ENCODE measurements around the gene LYST. TPM values are rescaled to one million over a fixed set of nuclear protein-coding genes. Genes with fewer than 3 reads are reported as not detected.

The LYST gene
- polyA plus RNA-seq, 1 of the 3 experiments (the other 2 are of a cell fraction) = 3.9 TPM

- 79% methylated on average over 47 of the region's 47 CpGs for WGBS (ENCODE audit: low lambda C conversion rate)
- Histone ChIP-seq H3K4me2 (no peak overlapping the region), H3K27ac (ENCODE audit: low read depth in 2 of 2, low read length in 1 of 2) (no peak overlapping the region; a peak in 1 of 4 replicates), H3K79me2 (ENCODE audit: insufficient read depth) (no peaks in the 10 kb centered on the region), H3K9me3 (no peaks in the 10 kb centered on the region), H3K9me2 (no peaks in the 10 kb centered on the region), H3K4me1 (ENCODE audit: control insufficient read depth in 1 of 2, insufficient read depth in 2 of 2, low read depth in 1 of 2, low read length in 1 of 2) (peaks cover 0 to 50% of the 10 kb centered on the region in 2 experiments; a peak in 2 of 4 replicates), H3K9ac (no peak overlapping the region), H3F3A (replicated peaks; ENCODE audit: insufficient read depth) (peaks cover 4% of the 10 kb centered on the region), H3K4me3 (ENCODE audit: low read depth in 2 of 2, low read length in 1 of 2) (no peak overlapping the region), H3K27me3 (ENCODE audit: insufficient read depth) (peaks cover 5% of the 10 kb centered on the region; the same call in 1 of the 2 replicates), H4K20me1 (ENCODE audit: insufficient read depth) (no peaks in the 10 kb centered on the region), H3K36me3 (replicated peaks in 1 of 2; ENCODE audit: control insufficient read depth in 1 of 2, insufficient read depth in 2 of 2, low read length in 1 of 2) (no peaks in the 10 kb centered on the region), H2AFZ (ENCODE audit: low read depth) (no peak overlapping the region)
- peak; percentile 20 for DNase-seq
- ChIA-PET POLR2A (no interaction called here), CTCF (no interaction called here)
- TF ChIP-seq CTCF (IDR thresholded peaks at IDR 0.05) (no peak), RFX5 (IDR thresholded peaks at IDR 0.05; ENCODE audit: low read length) (no peak), NFIC (IDR thresholded peaks at IDR 0.05; ENCODE audit: borderline replicate concordance) (no peak), SMC3 (IDR thresholded peaks at IDR 0.05; ENCODE audit: low read depth, low read length) (no peak), FOSL2 (IDR thresholded peaks at IDR 0.05; ENCODE audit: borderline replicate concordance, low read depth) (no peak), TCF12 (IDR thresholded peaks at IDR 0.05) (no peak), EP300 (IDR thresholded peaks at IDR 0.05; ENCODE audit: borderline replicate concordance in 1 of 2, low read depth in 1 of 2, low read length in 1 of 2) (no peak), RAD21 (IDR thresholded peaks at IDR 0.05; ENCODE audit: low read length) (no peak), TAF1 (IDR thresholded peaks at IDR 0.05; ENCODE audit: borderline replicate concordance, low read depth, low read length) (no peak)
- TF ChIP-seq, protein P1, sequence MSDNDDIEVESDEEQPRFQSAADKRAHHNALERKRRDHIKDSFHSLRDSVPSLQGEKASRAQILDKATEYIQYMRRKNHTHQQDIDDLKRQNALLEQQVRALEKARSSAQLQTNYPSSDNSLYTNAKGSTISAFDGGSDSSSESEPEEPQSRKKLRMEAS (IDR thresholded peaks at IDR 0.05; ENCODE audit: low read depth) = no peak
Measured at GRCh38 chr1:235642011-235642942, 224.4 kb downstream of the LYST start.

DNA sequence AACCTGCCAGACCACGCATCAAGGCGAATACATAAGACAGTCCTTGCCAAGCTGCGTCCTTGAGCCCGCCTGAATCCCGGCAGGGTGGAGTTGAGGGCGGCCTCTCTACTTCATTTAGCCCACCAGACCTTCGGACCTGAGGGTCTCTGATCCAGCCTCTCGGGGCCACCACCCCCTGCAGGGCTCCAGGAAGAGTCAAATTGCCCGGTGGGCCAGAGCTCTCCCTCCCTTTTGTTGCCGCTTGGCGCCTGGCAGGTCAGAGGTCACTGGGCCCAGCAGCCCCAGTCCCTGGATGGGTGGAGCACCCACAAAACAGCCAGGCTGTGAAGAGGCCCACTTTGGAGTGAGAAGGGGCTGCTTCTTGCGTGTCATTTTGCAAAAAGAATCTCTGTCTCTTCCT is 226.1 kb downstream of the LYST start:
- ChIA-PET CTCF (interaction anchor here (0.8 kb wide), 1 partner anchor 142 kb away, joined by 3 read pairs; no protein-coding TSS in a partner anchor), POLR2A (no interaction called here)
- no peak for DNase-seq
- WGBS (ENCODE audit: low lambda C conversion rate) = 85% methylated on average over 9 of the region's 12 CpGs
- peaks cover 0 to 42% of the 10 kb centered on the region in 2 experiments; a peak in 1 of 4 replicates for H3K4me1 ChIP-seq (ENCODE audit: control insufficient read depth in 1 of 2, insufficient read depth in 2 of 2, low read depth in 1 of 2, low read length in 1 of 2)
- no peaks in the 10 kb centered on the region for H3K36me3 ChIP-seq (replicated peaks in 1 of 2; ENCODE audit: control insufficient read depth in 1 of 2, insufficient read depth in 2 of 2, low read length in 1 of 2)
- H3K9me2 ChIP-seq = no peaks in the 10 kb centered on the region
- no peak overlapping the region for H2AFZ ChIP-seq (ENCODE audit: low read depth)
- H3K9me3 ChIP-seq = no peaks in the 10 kb centered on the region
- H4K20me1 ChIP-seq (ENCODE audit: insufficient read depth) = no peaks in the 10 kb centered on the region
- H3K27ac ChIP-seq (ENCODE audit: low read depth in 2 of 2, low read length in 1 of 2) = no peak overlapping the region
- H3K9ac ChIP-seq = no peak overlapping the region
- no peak overlapping the region for H3K4me2 ChIP-seq
- no peak overlapping the region for H3K4me3 ChIP-seq (ENCODE audit: low read depth in 2 of 2, low read length in 1 of 2)
- H3K27me3 ChIP-seq (ENCODE audit: insufficient read depth) = no peaks in the 10 kb centered on the region
- H3F3A ChIP-seq (replicated peaks; ENCODE audit: insufficient read depth) = no peaks in the 10 kb centered on the region
- H3K79me2 ChIP-seq (ENCODE audit: insufficient read depth) = no peaks in the 10 kb centered on the region
- TF ChIP-seq ELF1 (IDR thresholded peaks at IDR 0.05) (no peak), GATA2 (CRISPR knock-in tag; IDR thresholded peaks at IDR 0.05) (no peak), TAF1 (IDR thresholded peaks at IDR 0.05; ENCODE audit: borderline replicate concordance, low read depth, low read length) (no peak), GABPA (IDR thresholded peaks at IDR 0.05; ENCODE audit: low read depth) (no peak), YY1 (IDR thresholded peaks at IDR 0.05; ENCODE audit: low read depth) (no peak), POLR2AphosphoS5 (IDR thresholded peaks at IDR 0.05; ENCODE audit: low read depth, low read length) (no peak), FOXM1 (IDR thresholded peaks at IDR 0.05; ENCODE audit: low read depth) (no peak), TCF12 (IDR thresholded peaks at IDR 0.05) (no peak), EP300 (IDR thresholded peaks at IDR 0.05; ENCODE audit: borderline replicate concordance in 1 of 2, low read depth in 1 of 2, low read length in 1 of 2) (no peak), MEF2A (IDR thresholded peaks at IDR 0.05; ENCODE audit: borderline replicate concordance, low read depth) (no peak), TEAD4 (IDR thresholded peaks at IDR 0.05; ENCODE audit: borderline replicate concordance, insufficient read depth) (no peak), RAD21 (IDR thresholded peaks at IDR 0.05; ENCODE audit: low read length) (no peak)
